HepG2 (cell line): ENCODE results near the gene CDK3. TPM values are rescaled to one million over a fixed set of nuclear protein-coding genes. Genes with fewer than 3 reads are reported as not detected.

ENCODE experiments used
- ATAC-seq: fragments of 200-7000 bp; cut with Tn5 transposase; 3 replicates; pipeline ENCODE4 v1.9.1; 2020; ENCODE audit warnings: mild to moderate bottlenecking, moderate library complexity
- BruUV-seq: library from RNA; stranded (reverse); fragments of 400-500 nt; replicated peaks from 2 replicates; lab custom pipeline; 2021; lab: Mats Ljungman, UMichigan
- CTCF ChIA-PET: fragments of 300-600 bp; formaldehyde crosslinking; extraction: SDS; loops from one replicate; lab custom pipeline; 2021; ENCODE audit warnings: low total read pairs, inconsistent platforms, low intra/inter-chr PET ratio; lab: Yijun Ruan, JAX
- POLR2A ChIA-PET: fragments of 350-600 bp; sonication (Branson Sonifier 250); formaldehyde crosslinking; loops from one replicate; lab custom pipeline; 2020; ENCODE audit warnings: antibody characterized with exemption, inconsistent platforms; lab: Yijun Ruan, JAX
- DNase-seq: peaks from one replicate; pipeline ENCODE4 v3.0.0-alpha.2; 2015; ENCODE audit warnings: low spot score
- FAIRE-seq: peaks from 3 replicates; lab custom pipeline; 2011; peaks lifted over from hg19 to GRCh38; lab: Jason Lieb, UNC
- H2AFZ ChIP-seq: one replicate; pipeline ENCODE4 v1.6.1; 2011; ENCODE audit warnings: low read length, inconsistent platforms
- H3K27ac ChIP-seq: fragments of 300-600 bp; 3 replicates; pipeline ENCODE4 v1.8.0; 2011; ENCODE audit warnings: mixed run types, mild to moderate bottlenecking, mixed read lengths, low read length, inconsistent platforms; ENCODE audit not compliant: insufficient read depth; ENCODE audit errors: extremely low read length
- H3K27me3 ChIP-seq, 2 experiments: fragments of 200-600 bp in 1 of 2; 2 replicates in 1 of 2; 3 replicates in 1 of 2; pipeline versions ENCODE4 v1.6.0 to v1.8.0; 2011; ENCODE audit warnings: low read length in 2 of 2, mild to moderate bottlenecking in 2 of 2, moderate library complexity in 2 of 2, inconsistent platforms in 1 of 2; ENCODE audit not compliant: insufficient read depth in 2 of 2, control insufficient read depth in 1 of 2
- H3K36me3 ChIP-seq, 2 experiments: fragments of 200-600 bp in 1 of 2; replicated peaks in 1 of 2; 2 replicates in 1 of 2; 3 replicates in 1 of 2; pipeline versions ENCODE4 v1.5.1 to v1.8.0; 2011; ENCODE audit warnings: low read length in 2 of 2, inconsistent platforms in 1 of 2; ENCODE audit not compliant: insufficient read depth in 2 of 2, control insufficient read depth in 1 of 2
- H3K4me1 ChIP-seq: 2 replicates; pipeline ENCODE4 v1.5.1; 2012; ENCODE audit warnings: low read length, inconsistent platforms; ENCODE audit not compliant: insufficient read depth
- H3K4me2 ChIP-seq: 2 replicates; pipeline ENCODE4 v1.6.0; 2011; ENCODE audit warnings: low read depth, low read length, inconsistent platforms
- H3K4me3 ChIP-seq, 3 experiments: fragments of 200-600 bp in 1 of 3; sonication (generic), shearing (Covaris generic) in 1 of 3; replicated peaks in 1 of 3; 2 replicates each; pipeline ENCODE4 v1.5.1; 2011 to 2016; ENCODE audit warnings: low read length in 3 of 3, inconsistent platforms in 2 of 3, low read depth in 2 of 3, mild to moderate bottlenecking in 2 of 3, control low read depth in 1 of 3, mixed read lengths in 1 of 3; ENCODE audit not compliant: insufficient read depth in 1 of 3
- H3K79me2 ChIP-seq: one replicate; pipeline ENCODE4 v1.6.1; 2011; ENCODE audit warnings: low read length, inconsistent platforms; ENCODE audit not compliant: insufficient read depth
- H3K9ac ChIP-seq: 2 replicates; pipeline ENCODE4 v1.6.0; 2011; ENCODE audit warnings: mild to moderate bottlenecking, low read depth, low read length, inconsistent platforms; ENCODE audit not compliant: insufficient read depth
- H3K9me3 ChIP-seq: 2 replicates; pipeline ENCODE4 v1.5.1; 2012; ENCODE audit warnings: mild to moderate bottlenecking, low read length
- H4K20me1 ChIP-seq: 2 replicates; pipeline ENCODE4 v1.6.0; 2011; ENCODE audit warnings: inconsistent platforms, mild to moderate bottlenecking, low read length, moderate library complexity; ENCODE audit not compliant: insufficient read depth
- ARNT2 ChIP-seq: sonication (generic); formaldehyde crosslinking; IDR thresholded peaks from 2 replicates; pipeline ENCODE4 v1.8.0; 2022; ENCODE audit warnings: mild to moderate bottlenecking, low read depth, missing genetic modification reagents, moderate library complexity
- JUND ChIP-seq: sonication (generic); formaldehyde crosslinking; IDR thresholded peaks from 2 replicates; pipeline ENCODE4 v1.8.0; 2022; ENCODE audit warnings: mild to moderate bottlenecking, missing genetic modification reagents
- POLR2AphosphoS5 ChIP-seq: IDR thresholded peaks from 2 replicates; pipeline ENCODE4 v1.6.1; 2012; ENCODE audit warnings: low read depth, low read length
- PTBP1 ChIP-seq: fragments of 200-400 bp; formaldehyde crosslinking; IDR thresholded peaks from 2 replicates; pipeline ENCODE4 v1.6.1; 2018; ENCODE audit warnings: low read length, low read depth; ENCODE audit not compliant: poor library complexity, severe bottlenecking
- RBM39 ChIP-seq: fragments of 200-400 bp; formaldehyde crosslinking; IDR thresholded peaks from one replicate; pipeline ENCODE4 v1.6.1; 2018; ENCODE audit warnings: antibody characterized with exemption, mild to moderate bottlenecking, low read depth, low read length; ENCODE audit not compliant: poor library complexity, severe bottlenecking
- SNAI1 ChIP-seq: sonication (generic); formaldehyde crosslinking; IDR thresholded peaks from 2 replicates; pipeline ENCODE4 v1.5.0; 2020; ENCODE audit warnings: mild to moderate bottlenecking, missing genetic modification reagents, borderline replicate concordance
- ZBTB1 ChIP-seq: sonication (generic); formaldehyde crosslinking; IDR thresholded peaks from 2 replicates; pipeline ENCODE4 v1.4.0; 2020; ENCODE audit warnings: missing genetic modification reagents, borderline replicate concordance
- ZBTB42 ChIP-seq: sonication (generic); formaldehyde crosslinking; IDR thresholded peaks from 2 replicates; pipeline ENCODE4 v1.5.0; 2020; ENCODE audit warnings: mild to moderate bottlenecking, missing genetic modification reagents
- ZFP36L2 ChIP-seq: sonication (generic); formaldehyde crosslinking; IDR thresholded peaks from 2 replicates; pipeline ENCODE4 v1.4.0; 2020; ENCODE audit warnings: missing genetic modification reagents
- ZNF468 ChIP-seq: sonication (generic); formaldehyde crosslinking; IDR thresholded peaks from 2 replicates; pipeline ENCODE4 v1.8.0; 2022; ENCODE audit warnings: mild to moderate bottlenecking, moderate library complexity, missing genetic modification reagents
- ZNF550 ChIP-seq: sonication (generic); formaldehyde crosslinking; IDR thresholded peaks from 2 replicates; pipeline ENCODE4 v1.4.0; 2020; ENCODE audit warnings: mild to moderate bottlenecking, missing genetic modification reagents, borderline replicate concordance
- ZSCAN22 ChIP-seq: sonication (generic); formaldehyde crosslinking; IDR thresholded peaks from 2 replicates; pipeline ENCODE4 v1.4.0; 2020; ENCODE audit warnings: mild to moderate bottlenecking, missing genetic modification reagents
- ZUFSP ChIP-seq: sonication (generic); formaldehyde crosslinking; IDR thresholded peaks from 2 replicates; pipeline ENCODE4 v1.9.0; 2021; ENCODE audit warnings: missing genetic modification reagents, mild to moderate bottlenecking, borderline replicate concordance
- WGBS: methylation state at CpG from one replicate; pipeline ENCODE4 v1.1.6; 2017; ENCODE audit warnings: low lambda C conversion rate; 5-methylcytosine and 5-hydroxymethylcytosine counted together
- in situ Hi-C: cut with HindIII; loops from 2 replicates; pipeline ENCODE4 v1.10.0; 2017; ENCODE audit warnings: low pct_unique_long_range_greater_than_20kb; ENCODE audit not compliant: extremely low pct_ligation_motif_present
- intact Hi-C: fragments of 100-400 bp; cut with micrococcal nuclease; formaldehyde crosslinking; loops from one replicate; pipeline ENCODE4 v1.10.0; 2022; ENCODE audit not compliant: unreplicated experiment
- polyA plus RNA-seq, 8 experiments: library from polyadenylated mRNA; depleted of rRNA in 3 of 8; stranded (reverse) in 7 of 8; unstranded in 1 of 8; fragments of >200 nt; fragmentation: Illumina TruSeq in 4 of 8; extraction: Trizol in 4 of 8; gene quantifications; 2 replicates each; pipeline versions ENCODE4 v1.2.1 to v1.2.3, GENCODE V29; 2011 to 2016; ENCODE audit warnings: low read depth in 4 of 8, missing spikeins in 1 of 8, mixed read lengths in 1 of 8; ENCODE audit not compliant: insufficient read depth in 1 of 8
- total RNA-seq, 5 experiments: library from RNA; depleted of rRNA; stranded (reverse); fragments of >200 nt; fragmentation: Illumina TruSeq; extraction: Trizol; gene quantifications; 2 replicates each; pipeline ENCODE4 v1.2.3, GENCODE V29; 2016; ENCODE audit warnings: low read depth in 1 of 5
- TF ChIP-seq, protein P1 (sequence below): sonication (generic); formaldehyde crosslinking; IDR thresholded peaks from 2 replicates; pipeline ENCODE4 v1.4.0; 2020; ENCODE audit warnings: missing genetic modification reagents, borderline replicate concordance
- TF ChIP-seq, protein P2 (sequence below): sonication (generic); formaldehyde crosslinking; IDR thresholded peaks from 2 replicates; pipeline ENCODE4 v1.5.0; 2020; ENCODE audit warnings: missing genetic modification reagents
- TF ChIP-seq, protein P3 (sequence below): sonication (generic); formaldehyde crosslinking; IDR thresholded peaks from 2 replicates; pipeline ENCODE4 v1.4.0; 2020; ENCODE audit warnings: mild to moderate bottlenecking, missing genetic modification reagents

CDK3 gene
- total and polyA plus RNA-seq, 2 of the 13 experiments (the other 11 are each of a cell fraction or from before 2014, with no cell fraction given) = 5.8 to 11.4 TPM

DNA sequence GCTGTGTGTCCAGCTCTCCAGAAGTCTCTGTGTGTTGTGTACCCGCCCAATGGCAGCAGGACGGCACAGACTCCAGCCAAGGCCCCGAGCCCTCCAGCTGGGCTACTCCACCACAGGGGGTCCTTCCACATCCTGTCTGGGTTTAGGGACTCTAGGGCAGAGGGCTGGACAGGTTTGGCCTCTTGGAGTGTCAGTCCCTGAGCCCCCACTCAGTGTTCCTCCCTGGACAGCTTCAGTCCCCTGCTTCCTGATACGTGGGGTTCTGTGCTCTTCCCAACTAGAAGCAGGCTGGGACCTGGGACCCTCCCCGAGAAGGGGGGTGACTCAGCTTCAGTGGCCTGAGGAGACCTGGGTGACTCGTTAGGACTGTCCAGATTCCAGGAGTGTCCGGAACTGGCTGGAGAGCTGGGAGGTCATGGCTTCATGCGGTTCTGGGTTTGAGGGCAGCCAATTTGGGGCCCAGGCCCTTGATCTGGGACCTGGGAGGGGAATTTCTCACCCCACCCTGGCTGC, 4.2 kb downstream of the CDK3 start:
- 87% methylated on average over 8 of the region's 8 CpGs for WGBS
- Histone ChIP-seq H2AFZ (no peak overlapping the region), H3K79me2 (no peaks in the 10 kb centered on the region), H4K20me1 (no peaks in the 10 kb centered on the region), H3K4me2 (no peak overlapping the region), H3K27me3 (no peaks in the 10 kb centered on the region), H3K36me3 (peaks cover 0 to 2% of the 10 kb centered on the region in 2 experiments; a peak in 1 of 5 replicates), H3K4me1 (peaks cover 62% of the 10 kb centered on the region), H3K9ac (0 out of 2 replicates have a peak overlapping the region, but pooled peaks have one; percentile 2), H3K27ac (peak overlapping the region; percentile 83), H3K9me3 (no peaks in the 10 kb centered on the region), H3K4me3 (no peak overlapping the region)
- ATAC-seq (no peak), FAIRE-seq (no peak), DNase-seq (no peak)
- intact Hi-C loops (no loop called here), in situ Hi-C loops (loop anchor here (5.0 kb wide), 2 partner anchors 48 to 98 kb away; no protein-coding TSS in a partner anchor)
- CTCF ChIA-PET = interaction anchor here (0.8 to 3.9 kb wide), 3 partner anchors 10 to 108 kb away, joined by 3 to 55 read pairs (median 4); partner anchors contain the start of gene MRPL38
- POLR2A ChIA-PET = interaction anchor here (0.6 to 14.3 kb wide), 13 partner anchors 8 to 149 kb away, joined by 3 to 481 read pairs (median 8); partner anchors contain the start of genes ACOX1, FBF1, MRPL38 and TEN1
- BruUV-seq = no TSS peak
- TF ChIP-seq, protein P1, sequence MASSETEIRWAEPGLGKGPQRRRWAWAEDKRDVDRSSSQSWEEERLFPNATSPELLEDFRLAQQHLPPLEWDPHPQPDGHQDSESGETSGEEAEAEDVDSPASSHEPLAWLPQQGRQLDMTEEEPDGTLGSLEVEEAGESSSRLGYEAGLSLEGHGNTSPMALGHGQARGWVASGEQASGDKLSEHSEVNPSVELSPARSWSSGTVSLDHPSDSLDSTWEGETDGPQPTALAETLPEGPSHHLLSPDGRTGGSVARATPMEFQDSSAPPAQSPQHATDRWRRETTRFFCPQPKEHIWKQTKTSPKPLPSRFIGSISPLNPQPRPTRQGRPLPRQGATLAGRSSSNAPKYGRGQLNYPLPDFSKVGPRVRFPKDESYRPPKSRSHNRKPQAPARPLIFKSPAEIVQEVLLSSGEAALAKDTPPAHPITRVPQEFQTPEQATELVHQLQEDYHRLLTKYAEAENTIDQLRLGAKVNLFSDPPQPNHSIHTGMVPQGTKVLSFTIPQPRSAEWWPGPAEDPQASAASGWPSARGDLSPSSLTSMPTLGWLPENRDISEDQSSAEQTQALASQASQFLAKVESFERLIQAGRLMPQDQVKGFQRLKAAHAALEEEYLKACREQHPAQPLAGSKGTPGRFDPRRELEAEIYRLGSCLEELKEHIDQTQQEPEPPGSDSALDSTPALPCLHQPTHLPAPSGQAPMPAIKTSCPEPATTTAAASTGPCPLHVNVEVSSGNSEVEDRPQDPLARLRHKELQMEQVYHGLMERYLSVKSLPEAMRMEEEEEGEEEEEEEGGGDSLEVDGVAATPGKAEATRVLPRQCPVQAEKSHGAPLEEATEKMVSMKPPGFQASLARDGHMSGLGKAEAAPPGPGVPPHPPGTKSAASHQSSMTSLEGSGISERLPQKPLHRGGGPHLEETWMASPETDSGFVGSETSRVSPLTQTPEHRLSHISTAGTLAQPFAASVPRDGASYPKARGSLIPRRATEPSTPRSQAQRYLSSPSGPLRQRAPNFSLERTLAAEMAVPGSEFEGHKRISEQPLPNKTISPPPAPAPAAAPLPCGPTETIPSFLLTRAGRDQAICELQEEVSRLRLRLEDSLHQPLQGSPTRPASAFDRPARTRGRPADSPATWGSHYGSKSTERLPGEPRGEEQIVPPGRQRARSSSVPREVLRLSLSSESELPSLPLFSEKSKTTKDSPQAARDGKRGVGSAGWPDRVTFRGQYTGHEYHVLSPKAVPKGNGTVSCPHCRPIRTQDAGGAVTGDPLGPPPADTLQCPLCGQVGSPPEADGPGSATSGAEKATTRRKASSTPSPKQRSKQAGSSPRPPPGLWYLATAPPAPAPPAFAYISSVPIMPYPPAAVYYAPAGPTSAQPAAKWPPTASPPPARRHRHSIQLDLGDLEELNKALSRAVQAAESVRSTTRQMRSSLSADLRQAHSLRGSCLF = no peak
- TF ChIP-seq JUND (CRISPR knock-in tag) (0 out of 2 replicates have a peak, but pooled peaks have one; percentile 53), SNAI1 (CRISPR knock-in tag) (no peak), ZUFSP (CRISPR knock-in tag) (no peak), PTBP1 (no peak), ZNF550 (CRISPR knock-in tag) (0 out of 2 replicates have a peak, but pooled peaks have one; percentile 83), ZSCAN22 (no peak), POLR2AphosphoS5 (peak; percentile 3; the same call in 1 of the 2 replicates), ARNT2 (CRISPR knock-in tag) (no peak), ZNF468 (no peak), ZBTB42 (no peak), ZBTB1 (CRISPR knock-in tag) (no peak), RBM39 (peak; percentile 9), ZFP36L2 (CRISPR knock-in tag) (no peak)
- TF ChIP-seq, protein P2, sequence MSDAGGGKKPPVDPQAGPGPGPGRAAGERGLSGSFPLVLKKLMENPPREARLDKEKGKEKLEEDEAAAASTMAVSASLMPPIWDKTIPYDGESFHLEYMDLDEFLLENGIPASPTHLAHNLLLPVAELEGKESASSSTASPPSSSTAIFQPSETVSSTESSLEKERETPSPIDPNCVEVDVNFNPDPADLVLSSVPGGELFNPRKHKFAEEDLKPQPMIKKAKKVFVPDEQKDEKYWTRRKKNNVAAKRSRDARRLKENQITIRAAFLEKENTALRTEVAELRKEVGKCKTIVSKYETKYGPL (CRISPR knock-in tag) = no peak
- TF ChIP-seq, protein P3, sequence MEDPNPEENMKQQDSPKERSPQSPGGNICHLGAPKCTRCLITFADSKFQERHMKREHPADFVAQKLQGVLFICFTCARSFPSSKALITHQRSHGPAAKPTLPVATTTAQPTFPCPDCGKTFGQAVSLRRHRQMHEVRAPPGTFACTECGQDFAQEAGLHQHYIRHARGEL (CRISPR knock-in tag) = no peak
